ENCODE results near the gene OR4S1. TPM values are rescaled to one million over a fixed set of nuclear protein-coding genes. Genes with fewer than 3 reads are reported as not detected.

Gene OR4S1, protein sequence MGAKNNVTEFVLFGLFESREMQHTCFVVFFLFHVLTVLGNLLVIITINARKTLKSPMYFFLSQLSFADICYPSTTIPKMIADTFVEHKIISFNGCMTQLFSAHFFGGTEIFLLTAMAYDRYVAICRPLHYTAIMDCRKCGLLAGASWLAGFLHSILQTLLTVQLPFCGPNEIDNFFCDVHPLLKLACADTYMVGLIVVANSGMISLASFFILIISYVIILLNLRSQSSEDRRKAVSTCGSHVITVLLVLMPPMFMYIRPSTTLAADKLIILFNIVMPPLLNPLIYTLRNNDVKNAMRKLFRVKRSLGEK
- not detected for total RNA-seq

- DNase-seq (ENCODE audit: low spot score in 2 of 2), result no peak
- Histone ChIP-seq H3K36me3 (no peaks in the 10 kb centered on the region), H3K9me3 (peaks cover under 1% of the 10 kb centered on the region), H3K27me3 (no peaks in the 10 kb centered on the region), H3K4me1 (no peaks in the 10 kb centered on the region), H3K27ac (no peak within 1 kb of the TSS), H3K4me3 (no peak within 1 kb of the TSS)
- TF ChIP-seq, protein P1, sequence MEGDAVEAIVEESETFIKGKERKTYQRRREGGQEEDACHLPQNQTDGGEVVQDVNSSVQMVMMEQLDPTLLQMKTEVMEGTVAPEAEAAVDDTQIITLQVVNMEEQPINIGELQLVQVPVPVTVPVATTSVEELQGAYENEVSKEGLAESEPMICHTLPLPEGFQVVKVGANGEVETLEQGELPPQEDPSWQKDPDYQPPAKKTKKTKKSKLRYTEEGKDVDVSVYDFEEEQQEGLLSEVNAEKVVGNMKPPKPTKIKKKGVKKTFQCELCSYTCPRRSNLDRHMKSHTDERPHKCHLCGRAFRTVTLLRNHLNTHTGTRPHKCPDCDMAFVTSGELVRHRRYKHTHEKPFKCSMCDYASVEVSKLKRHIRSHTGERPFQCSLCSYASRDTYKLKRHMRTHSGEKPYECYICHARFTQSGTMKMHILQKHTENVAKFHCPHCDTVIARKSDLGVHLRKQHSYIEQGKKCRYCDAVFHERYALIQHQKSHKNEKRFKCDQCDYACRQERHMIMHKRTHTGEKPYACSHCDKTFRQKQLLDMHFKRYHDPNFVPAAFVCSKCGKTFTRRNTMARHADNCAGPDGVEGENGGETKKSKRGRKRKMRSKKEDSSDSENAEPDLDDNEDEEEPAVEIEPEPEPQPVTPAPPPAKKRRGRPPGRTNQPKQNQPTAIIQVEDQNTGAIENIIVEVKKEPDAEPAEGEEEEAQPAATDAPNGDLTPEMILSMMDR (IDR thresholded peaks at IDR 0.05), result no peak
- TF ChIP-seq POLR2A (IDR thresholded peaks at IDR 0.05) (no peak), POLR2AphosphoS5 (IDR thresholded peaks at IDR 0.05) (no peak), EP300 (IDR thresholded peaks at IDR 0.05) (no peak)
- WGBS, result 73% methylated on average over 1 of the region's 1 CpG
Observed at GRCh38 chr11:48305923-48306322, at the start of gene OR4S1. Gene OR4S1 (plus strand): TSS chr11:48306223. CDS start chr11:48306223, 0 bp downstream.

GRCh38 chr11:48261600-48261999 lies 44.4 kb upstream of the OR4S1 start:
- 97% methylated on average over 2 of the region's 2 CpGs for WGBS
- Histone ChIP-seq H3K27ac (no peak overlapping the region), H3K4me3 (no peak overlapping the region), H3K4me1 (no peaks in the 10 kb centered on the region), H3K9me3 (no peaks in the 10 kb centered on the region), H3K36me3 (no peaks in the 10 kb centered on the region), H3K27me3 (no peaks in the 10 kb centered on the region)
- TF ChIP-seq POLR2AphosphoS5 (IDR thresholded peaks at IDR 0.05) (no peak), EP300 (IDR thresholded peaks at IDR 0.05) (no peak), POLR2A (IDR thresholded peaks at IDR 0.05) (no peak)
- TF ChIP-seq, protein P1 (IDR thresholded peaks at IDR 0.05), result no peak
- no peak for DNase-seq (ENCODE audit: low spot score in 2 of 2)

GRCh38 chr11:48263423-48263911 lies 42.6 kb upstream of the OR4S1 start, which contains the start of gene OR4X1:
Gene OR4X1 (plus strand): TSS chr11:48263861. CDS start chr11:48263861, 0 bp downstream.
- Histone ChIP-seq H3K27ac (no peak within 1 kb of the TSS), H3K36me3 (no peaks in the 10 kb centered on the region), H3K9me3 (no peaks in the 10 kb centered on the region), H3K4me3 (no peak within 1 kb of the TSS), H3K27me3 (no peaks in the 10 kb centered on the region), H3K4me1 (no peaks in the 10 kb centered on the region)
- WGBS, result 41% methylated on average over 3 of the region's 3 CpGs
- no peak for TF ChIP-seq POLR2AphosphoS5 (IDR thresholded peaks at IDR 0.05)
- TF ChIP-seq, protein P1 (IDR thresholded peaks at IDR 0.05), result no peak
- TF ChIP-seq EP300 (IDR thresholded peaks at IDR 0.05), result no peak
- TF ChIP-seq POLR2A (IDR thresholded peaks at IDR 0.05), result no peak
- DNase-seq (ENCODE audit: low spot score in 2 of 2), result no peak

- WGBS, result 70% methylated on average over 3 of the region's 3 CpGs
- Histone ChIP-seq H3K4me3 (no peak overlapping the region), H3K9me3 (no peaks in the 10 kb centered on the region), H3K27ac (no peak overlapping the region), H3K36me3 (no peaks in the 10 kb centered on the region), H3K4me1 (no peaks in the 10 kb centered on the region), H3K27me3 (no peaks in the 10 kb centered on the region)
- no peak for DNase-seq (ENCODE audit: low spot score in 2 of 2)
- TF ChIP-seq POLR2A (IDR thresholded peaks at IDR 0.05) (no peak), EP300 (IDR thresholded peaks at IDR 0.05) (no peak)
- TF ChIP-seq, protein P1 (IDR thresholded peaks at IDR 0.05), result no peak
Observed at GRCh38 chr11:48270621-48271020, 35.4 kb upstream of the OR4S1 start.

DNA sequence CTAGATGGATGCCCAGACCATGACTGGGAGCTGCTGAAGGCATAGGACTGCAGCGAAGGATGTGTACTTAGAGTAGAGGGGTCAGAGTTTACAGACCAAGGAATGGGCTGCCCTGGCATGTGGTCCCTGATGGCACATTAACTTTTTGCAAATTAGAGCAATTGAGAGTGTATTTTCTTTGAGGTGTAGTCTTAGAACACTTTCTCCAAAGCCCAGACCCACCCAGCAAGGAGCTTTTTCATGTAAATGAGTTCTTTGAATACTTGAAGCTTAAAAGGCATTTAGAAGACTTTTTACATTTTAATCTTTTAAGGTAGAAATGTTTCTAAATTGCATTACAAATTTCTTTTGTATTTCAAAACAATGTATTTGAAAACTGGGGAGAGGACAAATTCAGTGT lies 33.4 kb upstream of the OR4S1 start:
- no peaks in the 10 kb centered on the region for H3K36me3 ChIP-seq
- TF ChIP-seq, protein P1 (IDR thresholded peaks at IDR 0.05), result no peak
- no peak for TF ChIP-seq POLR2A (IDR thresholded peaks at IDR 0.05)
- no peak for TF ChIP-seq POLR2AphosphoS5 (IDR thresholded peaks at IDR 0.05)
- TF ChIP-seq EP300 (IDR thresholded peaks at IDR 0.05), result no peak
- H3K9me3 ChIP-seq, result no peaks in the 10 kb centered on the region
- no peaks in the 10 kb centered on the region for H3K4me1 ChIP-seq
- H3K27me3 ChIP-seq, result no peaks in the 10 kb centered on the region
- no peak overlapping the region for H3K27ac ChIP-seq
- no peak for DNase-seq (ENCODE audit: low spot score in 2 of 2)
- WGBS, result 43% methylated on average over 1 of the region's 1 CpG
- H3K4me3 ChIP-seq, result no peak overlapping the region

Measured in suprapubic skin (tissue), 4 donors.